GM18867 (cell line): ENCODE data around the gene UBE2B.
A peak's percentile ranks its signal among the peaks of the same experiment; 100 is the strongest.
"Not testable (repeated sequence)": the region's sequence is repeated elsewhere in the genome, so short reads cannot be mapped to it uniquely, and the experiment has no call there.

Source experiments
- ATAC-seq: cut with Tn5 transposase; IDR thresholded peaks from one replicate; pipeline ENCODE4 v1.9.1; 2021; ENCODE audit warnings: mild to moderate bottlenecking, moderate library complexity; ENCODE audit not compliant: unreplicated experiment

Gene UBE2B

GRCh38 chr5:134397196-134397595 lies 25.8 kb downstream of the UBE2B start:
- ATAC-seq = no peak

DNA sequence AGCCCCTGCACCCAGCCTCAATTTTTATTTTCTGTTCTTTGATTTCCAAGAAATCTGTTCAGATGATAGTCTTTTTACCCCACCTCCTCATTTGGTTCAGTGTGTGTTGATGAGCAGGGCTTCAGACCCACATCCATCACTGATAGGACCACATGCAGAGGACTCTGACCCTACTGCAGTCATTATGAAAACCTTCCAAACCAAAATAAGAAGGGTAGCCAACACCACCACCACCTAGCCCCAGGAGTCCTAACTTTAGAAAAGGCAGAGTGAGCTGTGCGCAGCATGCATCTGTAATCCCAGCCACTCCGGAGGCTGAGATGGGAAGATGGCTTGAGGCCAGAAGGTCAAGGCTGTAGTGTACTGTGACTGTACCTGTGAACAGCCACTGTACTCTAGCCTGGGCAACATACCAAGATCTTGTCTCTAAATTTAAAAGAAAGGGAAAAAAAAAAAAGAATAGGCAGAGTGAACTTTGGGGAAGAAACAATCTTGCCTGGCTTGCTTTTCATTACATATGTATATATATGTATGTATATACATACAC lies 27.3 kb downstream of the UBE2B start:
- ATAC-seq = no peak

DNA sequence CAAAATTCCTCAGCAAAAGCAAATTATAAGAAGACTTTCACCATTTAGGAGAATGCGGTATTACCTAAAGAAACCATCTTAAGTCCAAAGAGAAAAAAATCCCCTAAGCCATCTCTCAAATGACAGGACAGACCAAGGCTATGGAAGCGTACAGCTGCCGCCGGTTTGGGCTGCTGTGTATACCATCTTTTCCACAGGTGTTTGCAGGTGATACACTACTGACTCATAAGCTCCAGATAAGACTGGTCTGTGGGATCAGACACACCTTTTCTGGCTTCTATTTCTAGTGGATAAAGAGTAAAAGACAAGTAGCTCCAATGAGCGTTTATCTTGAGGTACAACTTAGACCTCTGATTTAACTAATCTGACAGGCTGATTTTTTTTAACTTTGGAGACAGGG lies 32.6 kb downstream of the UBE2B start:
- no peak for ATAC-seq

- ATAC-seq = no peak
Measured at GRCh38 chr5:134406390-134406789, 35.0 kb downstream of the UBE2B start.

GRCh38 chr5:134409321-134409720 lies 38.0 kb downstream of the UBE2B start:
- no peak for ATAC-seq

DNA sequence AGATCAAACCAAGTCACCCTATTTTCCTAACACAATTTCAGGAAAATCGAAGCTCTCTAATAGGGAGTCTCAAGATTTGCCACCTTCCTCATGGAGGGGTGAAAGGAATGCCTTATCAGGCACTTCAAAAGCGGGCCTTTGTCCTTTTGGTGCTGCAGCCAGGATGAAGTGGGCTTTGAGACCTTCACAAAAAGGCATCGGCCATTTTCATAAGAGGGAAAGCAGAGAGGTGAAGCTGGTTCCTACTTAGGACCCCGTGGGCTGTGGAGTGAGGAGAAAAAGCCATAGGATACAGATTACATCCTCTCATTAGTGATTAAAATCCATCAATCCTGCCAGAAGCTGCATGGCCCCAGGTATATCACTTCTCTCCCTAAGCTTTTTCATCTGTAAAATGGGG lies 39.5 kb downstream of the UBE2B start:
- ATAC-seq = no peak

DNA sequence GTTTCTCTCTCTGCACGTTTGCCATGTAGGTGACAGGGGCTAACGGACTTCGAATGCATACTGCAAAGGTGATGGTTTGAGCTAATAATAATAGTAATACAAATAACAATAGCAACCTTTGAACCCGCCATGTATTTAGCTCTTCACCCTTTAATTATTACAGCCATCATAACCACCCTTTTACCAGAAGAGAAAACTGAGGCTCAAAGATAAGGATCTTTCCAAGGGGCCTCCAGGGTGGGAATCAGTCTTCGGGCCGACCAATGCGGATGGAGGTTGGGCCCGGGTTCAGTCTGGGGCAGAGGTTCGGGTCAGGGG lies 39.8 kb downstream of the UBE2B start:
- ATAC-seq = no peak

DNA sequence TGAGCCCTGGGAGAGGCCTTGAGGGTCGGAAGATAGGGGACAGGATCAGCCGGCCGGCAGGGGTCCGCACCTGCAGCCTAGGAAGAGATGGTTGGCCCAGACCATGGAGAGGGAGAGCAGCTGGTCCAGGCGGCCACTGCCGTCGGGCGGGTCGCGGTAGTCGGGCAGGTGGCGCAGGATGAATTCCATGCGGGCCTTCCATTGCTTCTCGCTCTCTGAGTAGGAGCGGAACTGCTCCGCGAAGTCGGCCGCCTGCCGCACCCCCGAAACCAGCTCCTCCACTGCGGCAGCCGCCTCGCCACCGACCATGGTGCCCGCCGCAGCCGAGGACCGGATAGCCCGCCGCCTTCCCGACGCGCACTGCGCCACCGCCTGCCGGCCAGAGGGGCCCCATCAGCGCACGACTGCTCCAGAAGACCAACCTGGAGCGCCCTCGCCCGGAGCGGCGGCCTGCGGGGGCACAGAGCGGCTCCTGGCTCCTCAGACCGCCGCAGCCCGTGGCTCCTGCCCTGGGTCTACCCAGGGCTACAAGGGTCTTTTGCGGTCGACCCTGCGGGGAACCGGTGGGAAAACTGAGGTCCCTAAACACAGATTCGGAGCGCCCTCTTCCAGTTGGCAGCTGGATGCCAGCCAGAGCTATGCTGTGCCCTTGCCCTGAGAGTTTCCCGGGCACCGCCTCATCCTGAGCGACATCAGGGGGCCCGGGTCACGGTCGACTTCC lies 40.3 kb downstream of the UBE2B start, which contains the start of gene CDKN2AIPNL:
Gene CDKN2AIPNL, minus strand, starts transcription at position 336 of the 721 bp plus-strand sequence. Its CDS starts 27 bp downstream, at position 309.
- ATAC-seq = peak; percentile 98

DNA sequence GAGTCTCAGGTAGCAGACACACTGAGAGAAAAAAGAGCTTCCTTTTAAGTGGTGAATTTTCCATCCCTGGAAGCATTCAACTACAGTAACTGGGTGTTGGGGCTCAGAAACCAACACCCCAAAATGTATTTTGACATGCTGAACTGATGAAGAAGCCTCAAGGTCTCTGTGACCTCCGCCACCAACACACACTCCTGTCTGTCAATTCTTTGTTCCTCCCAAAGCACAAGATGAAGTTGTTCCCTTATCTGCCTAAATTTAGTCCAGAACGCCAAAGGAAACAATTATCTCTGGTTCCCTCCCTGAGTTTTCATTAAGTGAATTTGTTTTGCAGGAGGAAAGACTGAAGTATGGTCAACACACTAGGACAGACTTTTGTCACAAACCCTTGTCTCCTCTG lies 41.7 kb downstream of the UBE2B start:
- ATAC-seq = no peak

GRCh38 chr5:134417707-134418106 lies 46.3 kb downstream of the UBE2B start:
- no peak for ATAC-seq

GRCh38 chr5:134418958-134419357 lies 47.6 kb downstream of the UBE2B start:
- no peak for ATAC-seq

GRCh38 chr5:134420343-134420742 lies 49.0 kb downstream of the UBE2B start:
- no peak for ATAC-seq

DNA sequence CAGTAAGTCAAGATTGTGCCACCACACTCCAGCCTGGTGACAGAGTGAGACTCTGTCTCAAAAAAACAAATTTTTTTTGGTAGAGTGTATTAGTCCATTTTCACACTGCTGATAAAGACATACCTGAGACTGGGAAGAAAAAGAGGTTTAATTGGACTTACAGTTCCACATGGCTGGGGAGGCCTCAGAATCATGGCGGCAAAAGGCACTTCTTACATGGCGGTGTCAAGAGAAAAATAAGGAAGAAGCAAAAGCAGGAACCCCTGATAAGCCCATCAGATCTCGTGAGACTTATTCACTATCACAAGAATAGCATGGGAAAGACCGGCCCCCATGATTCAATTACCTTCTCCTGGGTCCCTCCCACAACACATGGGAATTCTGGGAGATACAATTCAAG lies 49.7 kb downstream of the UBE2B start:
- ATAC-seq = not testable (repeated sequence)

GRCh38 chr5:134422791-134423365 lies 51.5 kb downstream of the UBE2B start:
- no peak for ATAC-seq

- ATAC-seq = no peak
Measured at GRCh38 chr5:134423376-134423775, 52.0 kb downstream of the UBE2B start.

- no peak for ATAC-seq
Measured at GRCh38 chr5:134426361-134426760, 55.0 kb downstream of the UBE2B start.

DNA sequence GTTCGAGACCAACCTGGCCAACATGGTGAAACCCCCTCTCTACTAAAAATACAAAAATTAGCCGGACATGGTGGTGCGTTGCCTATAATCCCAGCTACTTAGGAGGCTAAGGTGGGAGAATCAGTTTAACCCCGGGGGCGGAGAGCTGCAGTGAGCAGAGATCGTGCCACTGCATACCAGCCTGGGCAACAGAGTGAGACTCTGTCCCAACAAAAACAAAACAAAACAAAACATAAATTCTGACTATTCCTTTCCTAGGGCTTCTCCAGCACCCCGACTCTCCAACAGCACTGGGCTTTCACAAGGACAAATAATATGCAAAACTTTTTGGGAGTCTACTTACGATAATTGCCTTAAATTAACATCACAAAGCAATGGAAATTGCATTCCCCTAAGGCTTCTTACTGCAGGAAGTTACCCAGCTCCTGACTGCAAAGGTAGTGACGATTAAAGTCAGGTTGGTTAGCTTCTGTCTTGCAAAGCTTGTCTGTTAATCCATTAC lies 56.2 kb downstream of the UBE2B start:
- ATAC-seq = no peak

DNA sequence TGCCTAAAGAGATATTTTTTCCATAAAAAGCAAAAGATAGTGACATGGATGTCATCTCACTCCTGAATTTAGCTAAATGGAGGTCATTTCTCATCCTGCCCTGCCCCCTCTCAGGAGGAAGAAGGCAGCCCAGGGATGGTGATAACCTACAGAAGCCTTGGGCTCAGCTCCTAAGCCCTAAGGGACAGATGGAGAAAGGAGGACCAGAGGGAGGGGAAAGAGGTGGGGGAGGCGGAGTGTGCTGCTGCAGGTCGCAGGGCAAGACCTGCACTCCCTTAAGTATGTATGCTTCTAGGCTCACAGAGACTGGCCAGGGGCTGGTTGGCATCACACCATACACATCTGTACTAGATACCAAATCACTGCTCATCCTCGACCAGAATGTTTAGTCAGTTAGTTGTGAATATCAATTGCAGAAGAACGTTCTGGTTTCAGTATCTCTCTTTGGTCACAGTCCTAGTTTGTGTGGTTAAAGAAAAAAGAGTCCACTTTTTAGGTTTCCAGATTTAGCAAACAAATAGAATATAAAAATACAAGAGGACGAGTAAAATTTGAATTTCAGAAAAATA lies 58.7 kb downstream of the UBE2B start:
- no peak for ATAC-seq

DNA sequence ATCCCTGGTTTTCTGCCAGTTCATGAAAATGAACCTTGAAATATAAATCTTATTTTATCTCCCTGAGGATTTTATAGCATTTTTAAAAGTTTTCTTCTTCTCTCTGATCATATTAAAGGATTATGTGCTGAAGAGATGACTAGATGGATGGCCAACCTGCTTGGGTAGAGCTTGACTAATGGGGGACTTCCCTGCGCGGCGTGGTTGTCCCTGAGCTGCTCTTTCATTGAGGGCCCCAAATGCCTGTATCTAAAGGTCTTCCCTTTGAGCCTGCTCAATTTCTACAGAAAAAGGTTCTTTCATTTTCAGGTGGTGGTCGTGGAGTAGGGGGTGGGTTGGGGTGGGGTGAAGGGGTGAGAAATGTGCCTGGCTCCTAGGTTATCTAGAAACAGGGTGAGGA lies 60.8 kb downstream of the UBE2B start:
- ATAC-seq = no peak

GRCh38 chr5:134432677-134433359 lies 61.4 kb downstream of the UBE2B start:
- no peak for ATAC-seq

- no peak for ATAC-seq
Measured at GRCh38 chr5:134435560-134435959, 64.2 kb downstream of the UBE2B start.
